Dendritic cell treated with granulocyte-macrophage colony-stimulating factor and Interleukin-4, amounts not matched to agents 40 ng/mL and 50 ng/mL, for 4 days (primary cell): ENCODE results near the gene COPS7A.
A peak's percentile ranks its signal among the peaks of the same experiment; 100 is the strongest.

Experiments
- H3K27ac Mint-ChIP-seq: one replicate; pipeline ENCODE4 v1.8.0; 2022; ENCODE audit warnings: mild to moderate bottlenecking, mixed read lengths
- H3K27me3 Mint-ChIP-seq: one replicate; pipeline ENCODE4 v1.8.0; 2022; ENCODE audit warnings: mild to moderate bottlenecking, mixed read lengths
- H3K36me3 Mint-ChIP-seq: one replicate; pipeline ENCODE4 v1.8.0; 2022; ENCODE audit warnings: low read depth, mixed read lengths
- H3K4me1 Mint-ChIP-seq: one replicate; pipeline ENCODE4 v1.8.0; 2022; ENCODE audit warnings: low read depth, mixed read lengths
- H3K4me3 Mint-ChIP-seq: one replicate; pipeline ENCODE4 v1.8.0; 2022; ENCODE audit warnings: mild to moderate bottlenecking, moderate library complexity, mixed read lengths
- H3K9me3 Mint-ChIP-seq: one replicate; pipeline ENCODE4 v1.8.0; 2022; ENCODE audit warnings: mixed read lengths
- intact Hi-C: fragments of 100-400 bp; cut with micrococcal nuclease; formaldehyde crosslinking; loops from one replicate; pipeline ENCODE4 v1.15.0; 2022

COPS7A gene

GRCh38 chr12:6750506-6750905 lies 26.7 kb downstream of the COPS7A start:
- H3K27me3 Mint-ChIP-seq: no peaks in the 10 kb centered on the region
- H3K9me3 Mint-ChIP-seq: no peaks in the 10 kb centered on the region
- intact Hi-C loops: loop anchor here (5.0 kb wide), 1 partner anchor 42 kb away; no protein-coding TSS in a partner anchor
- H3K4me1 Mint-ChIP-seq: peaks cover 67% of the 10 kb centered on the region
- H3K36me3 Mint-ChIP-seq: peaks cover 70% of the 10 kb centered on the region
- H3K27ac Mint-ChIP-seq: no peak overlapping the region
- H3K4me3 Mint-ChIP-seq: no peak overlapping the region

GRCh38 chr12:6751767-6752166 lies 27.9 kb downstream of the COPS7A start:
- intact Hi-C loops: loop anchor here (5.0 kb wide), 1 partner anchor 41 kb away; no protein-coding TSS in a partner anchor

GRCh38 chr12:6752167-6752920 lies 28.5 kb downstream of the COPS7A start:
- Mint-ChIP-seq H3K9me3 (no peaks in the 10 kb centered on the region), H3K36me3 (peaks cover 58% of the 10 kb centered on the region), H3K27me3 (peaks cover 6% of the 10 kb centered on the region), H3K27ac (peak overlapping the region; percentile 100), H3K4me3 (peak overlapping the region; percentile 99), H3K4me1 (peaks cover 62% of the 10 kb centered on the region)
- intact Hi-C loops: loop anchor here (5.0 kb wide), 1 partner anchor 40 kb away; no protein-coding TSS in a partner anchor

More at GRCh38 chr12:6751767-6752166, 27.9 kb downstream of the COPS7A start:
- Mint-ChIP-seq H3K27ac (peak overlapping the region; percentile 100), H3K9me3 (no peaks in the 10 kb centered on the region), H3K4me1 (peaks cover 61% of the 10 kb centered on the region), H3K27me3 (peaks cover 3% of the 10 kb centered on the region), H3K36me3 (peaks cover 64% of the 10 kb centered on the region), H3K4me3 (peak overlapping the region; percentile 99)

- H3K27me3 Mint-ChIP-seq: peaks cover 7% of the 10 kb centered on the region
- intact Hi-C loops: loop anchor here (1.0 to 5.0 kb wide), 3 partner anchors 26 to 72 kb away; no protein-coding TSS in a partner anchor
- peaks cover 50% of the 10 kb centered on the region for H3K36me3 Mint-ChIP-seq
- peak within 1 kb of the TSS; percentile 100 for H3K27ac Mint-ChIP-seq
- H3K4me1 Mint-ChIP-seq: peaks cover 54% of the 10 kb centered on the region
- peak within 1 kb of the TSS; percentile 99 for H3K4me3 Mint-ChIP-seq
- H3K9me3 Mint-ChIP-seq: no peaks in the 10 kb centered on the region
These were observed 29.3 kb downstream of the COPS7A start, which contains the start of gene MLF2 for GRCh38 chr12:6752921-6753771. MLF2 (minus strand) TSS chr12:6753141; CDS start chr12:6752334, 807 bp downstream.

GRCh38 chr12:6753772-6754356 lies 30.0 kb downstream of the COPS7A start:
- Mint-ChIP-seq H3K27ac (peak overlapping the region; percentile 100), H3K4me3 (peak overlapping the region; percentile 99), H3K9me3 (no peaks in the 10 kb centered on the region), H3K4me1 (peaks cover 59% of the 10 kb centered on the region), H3K27me3 (peaks cover 11% of the 10 kb centered on the region), H3K36me3 (peaks cover 43% of the 10 kb centered on the region)
- intact Hi-C loops: loop anchor here (1.0 to 5.0 kb wide), 4 partner anchors 10 to 71 kb away; no protein-coding TSS in a partner anchor

GRCh38 chr12:6754411-6754810 lies 30.6 kb downstream of the COPS7A start:
- Mint-ChIP-seq H3K4me1 (peaks cover 60% of the 10 kb centered on the region), H3K4me3 (peak overlapping the region; percentile 99), H3K9me3 (no peaks in the 10 kb centered on the region), H3K36me3 (peaks cover 37% of the 10 kb centered on the region), H3K27me3 (peaks cover 12% of the 10 kb centered on the region), H3K27ac (peak overlapping the region; percentile 100)
- intact Hi-C loops: loop anchor here (1.0 to 5.0 kb wide), 2 partner anchors 10 to 38 kb away; no protein-coding TSS in a partner anchor

GRCh38 chr12:6757028-6757690 lies 33.3 kb downstream of the COPS7A start:
- Mint-ChIP-seq H3K9me3 (no peaks in the 10 kb centered on the region), H3K27me3 (peaks cover 24% of the 10 kb centered on the region), H3K4me1 (peaks cover 44% of the 10 kb centered on the region), H3K36me3 (peaks cover 11% of the 10 kb centered on the region), H3K4me3 (no peak overlapping the region), H3K27ac (peak overlapping the region; percentile 3)
- intact Hi-C loops: no loop called here

GRCh38 chr12:6758506-6759095 lies 34.8 kb downstream of the COPS7A start:
- Mint-ChIP-seq H3K36me3 (no peaks in the 10 kb centered on the region), H3K4me3 (no peak overlapping the region), H3K4me1 (peaks cover 34% of the 10 kb centered on the region), H3K9me3 (no peaks in the 10 kb centered on the region), H3K27me3 (peaks cover 27% of the 10 kb centered on the region), H3K27ac (peak overlapping the region; percentile 6)
- intact Hi-C loops: no loop called here

- Mint-ChIP-seq H3K4me3 (no peak overlapping the region), H3K27me3 (peaks cover 36% of the 10 kb centered on the region), H3K36me3 (no peaks in the 10 kb centered on the region), H3K9me3 (no peaks in the 10 kb centered on the region), H3K27ac (no peak overlapping the region), H3K4me1 (peaks cover 34% of the 10 kb centered on the region)
- intact Hi-C loops: no loop called here
These were observed 35.9 kb downstream of the COPS7A start for GRCh38 chr12:6759741-6760140.

GRCh38 chr12:6763380-6763779 lies 39.5 kb downstream of the COPS7A start:
- H3K27me3 Mint-ChIP-seq: peaks cover 47% of the 10 kb centered on the region
- peaks cover 14% of the 10 kb centered on the region for H3K36me3 Mint-ChIP-seq
- intact Hi-C loops: no loop called here
- peaks cover 45% of the 10 kb centered on the region for H3K4me1 Mint-ChIP-seq
- no peak overlapping the region for H3K4me3 Mint-ChIP-seq
- H3K9me3 Mint-ChIP-seq: no peaks in the 10 kb centered on the region
- H3K27ac Mint-ChIP-seq: no peak overlapping the region

- peak overlapping the region; percentile 57 for H3K4me3 Mint-ChIP-seq
- H3K27ac Mint-ChIP-seq: peak overlapping the region; percentile 16
- intact Hi-C loops: loop anchor here (1.0 kb wide), 1 partner anchor 10 kb away; no protein-coding TSS in a partner anchor
These were observed 40.4 kb downstream of the COPS7A start for GRCh38 chr12:6764011-6764828.

GRCh38 chr12:6765048-6765633 lies 41.3 kb downstream of the COPS7A start:
- Mint-ChIP-seq H3K27ac (peak overlapping the region; percentile 16), H3K36me3 (peaks cover 24% of the 10 kb centered on the region), H3K4me3 (peak overlapping the region; percentile 14), H3K27me3 (peaks cover 53% of the 10 kb centered on the region), H3K4me1 (peaks cover 57% of the 10 kb centered on the region), H3K9me3 (no peaks in the 10 kb centered on the region)
- intact Hi-C loops: no loop called here

More at GRCh38 chr12:6764011-6764828, 40.4 kb downstream of the COPS7A start:
- peaks cover 15% of the 10 kb centered on the region for H3K36me3 Mint-ChIP-seq
- peaks cover 48% of the 10 kb centered on the region for H3K4me1 Mint-ChIP-seq
- H3K27me3 Mint-ChIP-seq: peaks cover 52% of the 10 kb centered on the region
- no peaks in the 10 kb centered on the region for H3K9me3 Mint-ChIP-seq
